Esophagus muscularis mucosa (tissue), 2 donors: ENCODE data around the gene JARID2.

Experiments
- POLR2A ChIP-seq: fragments of 450-650 bp; IDR thresholded peaks from one replicate; pipeline ENCODE4 v1.6.1; 2017; ENCODE audit warnings: antibody characterized with exemption, moderate library complexity, mild to moderate bottlenecking, low read depth
- POLR2AphosphoS5 ChIP-seq, 2 donors: sonication (generic); formaldehyde crosslinking; IDR thresholded peaks; one replicate each; pipeline ENCODE4 v1.6.1; 2017; ENCODE audit warnings: antibody characterized with exemption in 2 of 2

GRCh38 chr6:15443119-15443830 is 197.4 kb downstream of the JARID2 start:
- TF ChIP-seq POLR2A, result no peak
- TF ChIP-seq POLR2AphosphoS5 (IDR thresholded peaks at IDR 0.05), result peak; percentile 45 to 69
